Trophoblast cell (in vitro differentiated cells and primary cell): ENCODE measurements around the gene VWA8.

ENCODE experiments used
- DNase-seq, 2 donors: peaks; one replicate each; pipeline ENCODE4 v3.0.0-alpha.2; 2016
- H2AFZ ChIP-seq: 2 replicates; pipeline ENCODE4 v1.6.1; 2013; ENCODE audit warnings: low read length, moderate library complexity, mild to moderate bottlenecking; ENCODE audit not compliant: insufficient read depth, poor library complexity
- H2AK5ac ChIP-seq: 2 replicates; pipeline ENCODE4 v1.6.1; 2013; ENCODE audit warnings: mild to moderate bottlenecking, low read length
- H2BK120ac ChIP-seq: 2 replicates; pipeline ENCODE4 v1.6.1; 2013; ENCODE audit warnings: low read length, mild to moderate bottlenecking, moderate library complexity; ENCODE audit not compliant: insufficient read depth, poor library complexity
- H2BK12ac ChIP-seq: 2 replicates; pipeline ENCODE4 v1.6.1; 2013; ENCODE audit warnings: mild to moderate bottlenecking, low read length, moderate library complexity
- H2BK5ac ChIP-seq: 2 replicates; pipeline ENCODE4 v1.6.1; 2013; ENCODE audit warnings: low read length, low read depth, moderate library complexity, mild to moderate bottlenecking; ENCODE audit not compliant: poor library complexity
- H3K14ac ChIP-seq: 2 replicates; pipeline ENCODE4 v1.6.1; 2013; ENCODE audit warnings: mild to moderate bottlenecking, low read length
- H3K18ac ChIP-seq: 2 replicates; pipeline ENCODE4 v1.6.1; 2013; ENCODE audit warnings: mild to moderate bottlenecking, low read length
- H3K23ac ChIP-seq: 2 replicates; pipeline ENCODE4 v1.6.1; 2013; ENCODE audit warnings: low read length
- H3K27ac ChIP-seq: 2 replicates; pipeline ENCODE4 v1.5.1; 2013; ENCODE audit warnings: low read depth, mild to moderate bottlenecking, inconsistent platforms, low read length, moderate library complexity
- H3K27me3 ChIP-seq: 2 replicates; pipeline ENCODE4 v1.6.1; 2013; ENCODE audit warnings: inconsistent platforms, mild to moderate bottlenecking, low read length, moderate library complexity; ENCODE audit not compliant: insufficient read depth
- H3K36me3 ChIP-seq, 2 experiments: 1 replicate in 1 of 2; 2 replicates in 1 of 2; pipeline ENCODE4 v1.6.1; 2013; ENCODE audit warnings: low read length in 2 of 2, mild to moderate bottlenecking in 2 of 2, moderate library complexity in 1 of 2; ENCODE audit not compliant: insufficient read depth in 2 of 2, control insufficient read depth in 1 of 2
- H3K4ac ChIP-seq: 2 replicates; pipeline ENCODE4 v1.6.1; 2013; ENCODE audit warnings: low read depth, mild to moderate bottlenecking, low read length, moderate library complexity
- H3K4me1 ChIP-seq, 2 experiments: 1 replicate in 1 of 2; 2 replicates in 1 of 2; pipeline ENCODE4 v1.6.1; 2013; ENCODE audit warnings: low read length in 2 of 2, mild to moderate bottlenecking in 2 of 2, moderate library complexity in 1 of 2; ENCODE audit not compliant: insufficient read depth in 2 of 2, control insufficient read depth in 1 of 2
- H3K4me2 ChIP-seq: 2 replicates; pipeline ENCODE4 v1.6.1; 2013; ENCODE audit warnings: inconsistent platforms, mild to moderate bottlenecking, low read length, moderate library complexity
- H3K4me3 ChIP-seq: 2 replicates; pipeline ENCODE4 v1.5.1; 2013; ENCODE audit warnings: mild to moderate bottlenecking, low read depth, low read length, inconsistent platforms
- H3K79me1 ChIP-seq: one replicate; pipeline ENCODE4 v1.6.1; 2013; ENCODE audit warnings: low read length
- H3K79me2 ChIP-seq: 2 replicates; pipeline ENCODE4 v1.6.1; 2013; ENCODE audit warnings: low read length, mild to moderate bottlenecking; ENCODE audit not compliant: control insufficient read depth, insufficient read depth, poor library complexity
- H3K9ac ChIP-seq: 2 replicates; pipeline ENCODE4 v1.6.1; 2013; ENCODE audit warnings: mild to moderate bottlenecking, low read length
- H3K9me3 ChIP-seq: 2 replicates; pipeline ENCODE4 v1.6.1; 2013; ENCODE audit warnings: low read depth, mild to moderate bottlenecking, control low read depth, inconsistent platforms, low read length; ENCODE audit not compliant: insufficient read depth
- H4K12ac ChIP-seq: 2 replicates; pipeline ENCODE4 v1.6.1; 2013; ENCODE audit warnings: low read depth, mild to moderate bottlenecking, low read length, moderate library complexity
- H4K8ac ChIP-seq: 2 replicates; pipeline ENCODE4 v1.6.1; 2013; ENCODE audit warnings: low read depth, mild to moderate bottlenecking, low read length, moderate library complexity
- H4K91ac ChIP-seq: one replicate; pipeline ENCODE4 v1.6.1; 2013; ENCODE audit warnings: low read depth, mild to moderate bottlenecking, low read length, moderate library complexity
- WGBS: extraction: QIAGEN DNeasy Blood & Tissue Kit; methylation state at CpG from one replicate; pipeline ENCODE4 v1.1.7; 2013; ENCODE audit warnings: missing lambda C conversion rate; ENCODE audit not compliant: insufficient read length, insufficient coverage; ENCODE audit errors: extremely low coverage; 5-methylcytosine and 5-hydroxymethylcytosine counted together

Gene VWA8

DNA sequence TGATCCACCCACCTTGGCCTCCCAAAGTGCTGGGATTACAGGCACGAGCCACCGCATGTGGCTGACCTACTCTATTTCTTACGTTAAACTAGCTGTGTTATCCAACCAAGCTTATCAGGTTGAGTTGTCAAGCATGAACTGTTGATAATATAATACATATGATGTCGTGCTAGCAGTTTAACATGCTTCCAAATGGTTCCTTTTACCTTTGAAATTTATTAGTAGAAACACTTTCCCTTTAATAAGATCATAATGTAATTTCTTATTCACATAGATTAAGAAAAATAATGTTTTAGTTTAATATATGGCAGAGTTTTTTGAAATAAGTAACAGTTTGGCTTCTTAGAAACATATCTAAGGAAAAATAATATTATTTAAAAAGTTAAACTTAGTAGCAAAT lies 34.4 kb upstream of the VWA8 start:
- no peaks in the 10 kb centered on the region for H3K79me1 ChIP-seq
- H2BK120ac ChIP-seq, result no peak overlapping the region
- WGBS, result no CpG with 5 or more reads among the region's 4 CpGs

DNA sequence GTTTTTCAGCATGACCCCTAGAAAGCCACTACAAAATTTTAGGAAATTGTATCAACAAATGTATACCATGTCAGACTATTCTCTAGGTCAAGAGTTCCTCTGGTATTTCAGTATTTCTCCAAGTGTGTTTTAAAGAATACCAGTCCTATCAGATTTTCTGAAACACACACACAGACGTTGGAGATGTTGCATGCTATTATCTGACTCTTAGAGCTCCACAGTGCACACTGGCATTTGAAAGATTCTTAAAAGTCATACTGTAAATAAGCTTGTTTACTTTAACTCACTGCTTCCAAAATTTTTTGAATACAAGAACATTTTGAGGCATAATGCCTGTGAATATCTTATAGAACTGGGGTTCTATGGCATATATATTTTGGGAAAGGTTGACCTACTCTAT lies 33.8 kb upstream of the VWA8 start:
- Histone ChIP-seq H4K91ac (no peak overlapping the region), H4K12ac (no peak overlapping the region), H2BK5ac (no peak overlapping the region), H3K36me3 (no peaks in the 10 kb centered on the region), H3K27me3 (no peaks in the 10 kb centered on the region), H2BK12ac (no peak overlapping the region), H3K79me2 (no peaks in the 10 kb centered on the region), H3K9ac (no peak overlapping the region), H3K23ac (no peak overlapping the region), H3K18ac (no peak overlapping the region), H2AFZ (no peak overlapping the region), H3K14ac (no peak overlapping the region), H3K9me3 (no peaks in the 10 kb centered on the region), H2AK5ac (no peak overlapping the region), H2BK120ac (no peak overlapping the region), H3K4ac (no peak overlapping the region), H3K4me1 (no peaks in the 10 kb centered on the region), H3K27ac (no peak overlapping the region), H4K8ac (no peak overlapping the region), H3K79me1 (no peaks in the 10 kb centered on the region), H3K4me2 (no peak overlapping the region), H3K4me3 (no peak overlapping the region)
- WGBS, result no CpG with 5 or more reads among the region's 1 CpG
- no peak for DNase-seq

More for the DNA sequence above, 34.4 kb upstream of the VWA8 start:
- no peak overlapping the region for H4K8ac ChIP-seq
- no peak overlapping the region for H3K9ac ChIP-seq
- H3K4ac ChIP-seq, result no peak overlapping the region
- no peaks in the 10 kb centered on the region for H3K9me3 ChIP-seq
- no peak overlapping the region for H3K4me3 ChIP-seq
- H4K91ac ChIP-seq, result no peak overlapping the region
- no peak overlapping the region for H4K12ac ChIP-seq
- no peak overlapping the region for H3K4me2 ChIP-seq
- no peaks in the 10 kb centered on the region for H3K4me1 ChIP-seq
- no peak overlapping the region for H2AK5ac ChIP-seq
- H3K27me3 ChIP-seq, result no peaks in the 10 kb centered on the region
- no peak overlapping the region for H2AFZ ChIP-seq
- H3K14ac ChIP-seq, result no peak overlapping the region
- H3K27ac ChIP-seq, result no peak overlapping the region
- H3K23ac ChIP-seq, result no peak overlapping the region
- H3K36me3 ChIP-seq, result no peaks in the 10 kb centered on the region
- no peak overlapping the region for H2BK5ac ChIP-seq
- no peaks in the 10 kb centered on the region for H3K79me2 ChIP-seq
- DNase-seq, result no peak
- H2BK12ac ChIP-seq, result no peak overlapping the region
- H3K18ac ChIP-seq, result no peak overlapping the region

DNA sequence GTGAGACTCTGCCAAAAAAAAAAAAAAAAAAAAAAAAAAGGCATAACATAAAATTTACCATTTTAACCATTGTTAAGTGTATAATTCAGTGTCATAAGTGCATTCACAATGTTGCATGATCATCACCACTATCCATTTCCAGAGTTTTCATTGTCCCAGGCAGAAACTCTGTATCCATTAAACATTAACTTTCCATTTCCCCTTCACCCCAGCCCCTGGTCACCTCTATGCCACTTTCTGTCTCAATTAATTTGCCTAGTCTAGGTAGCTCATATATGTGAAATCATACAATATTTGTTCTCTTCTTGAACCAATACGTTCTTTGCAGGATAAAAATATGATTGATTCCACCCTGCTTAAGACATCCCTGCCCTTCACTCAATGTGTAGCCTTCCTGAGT lies 31.0 kb upstream of the VWA8 start:
- Histone ChIP-seq H2BK12ac (no peak overlapping the region), H3K14ac (no peak overlapping the region), H4K91ac (no peak overlapping the region), H3K18ac (no peak overlapping the region), H2BK120ac (no peak overlapping the region), H3K27ac (no peak overlapping the region), H3K27me3 (no peaks in the 10 kb centered on the region), H3K36me3 (no peaks in the 10 kb centered on the region), H3K4ac (no peak overlapping the region), H3K9ac (no peak overlapping the region), H2BK5ac (no peak overlapping the region), H3K79me1 (no peaks in the 10 kb centered on the region), H3K4me1 (no peaks in the 10 kb centered on the region), H3K23ac (no peak overlapping the region), H3K79me2 (no peaks in the 10 kb centered on the region), H2AFZ (no peak overlapping the region), H3K9me3 (no peaks in the 10 kb centered on the region), H2AK5ac (no peak overlapping the region), H3K4me3 (no peak overlapping the region), H4K12ac (no peak overlapping the region), H4K8ac (no peak overlapping the region), H3K4me2 (no peak overlapping the region)
- DNase-seq, result no peak
- no CpG with 5 or more reads among the region's 1 CpG for WGBS

DNA sequence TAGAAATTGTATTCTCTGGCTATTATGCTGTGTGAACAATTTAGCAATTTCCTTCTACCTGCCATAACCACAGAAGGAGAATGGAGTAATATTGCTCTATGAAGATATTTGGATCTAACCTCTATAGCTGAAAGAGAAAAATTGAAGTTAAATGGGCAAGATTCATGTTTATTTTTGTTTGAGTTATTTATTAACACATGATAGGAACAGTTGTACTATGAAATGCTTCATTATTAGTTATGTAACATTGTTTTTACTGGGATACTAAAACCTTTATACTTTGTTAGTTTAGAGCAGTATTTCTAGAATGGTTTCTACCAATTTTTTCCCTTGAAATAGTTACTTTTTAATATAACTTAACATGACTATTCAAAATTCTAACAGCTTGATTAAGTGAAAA lies 27.3 kb upstream of the VWA8 start:
- Histone ChIP-seq H2AK5ac (no peak overlapping the region), H3K14ac (no peak overlapping the region), H3K79me1 (no peaks in the 10 kb centered on the region), H3K9me3 (no peaks in the 10 kb centered on the region), H3K18ac (no peak overlapping the region), H4K12ac (no peak overlapping the region), H3K27me3 (no peaks in the 10 kb centered on the region), H3K27ac (no peak overlapping the region), H2BK120ac (no peak overlapping the region), H3K4me2 (no peak overlapping the region), H3K4ac (no peak overlapping the region), H3K36me3 (no peaks in the 10 kb centered on the region), H3K79me2 (no peaks in the 10 kb centered on the region), H3K23ac (no peak overlapping the region), H2BK12ac (no peak overlapping the region), H2AFZ (no peak overlapping the region), H3K4me1 (no peaks in the 10 kb centered on the region), H3K4me3 (no peak overlapping the region), H4K8ac (no peak overlapping the region), H3K9ac (no peak overlapping the region), H2BK5ac (no peak overlapping the region), H4K91ac (no peak overlapping the region)
- DNase-seq, result no peak
